ENCODE data around the gene POLR3A. TPM values are rescaled to one million over a fixed set of nuclear protein-coding genes. Genes with fewer than 3 reads are reported as not detected.
"Not testable (repeated sequence)": the region's sequence is repeated elsewhere in the genome, so short reads cannot be mapped to it uniquely, and the experiment has no call there.

The POLR3A gene
- total and polyA plus RNA-seq, 9 donors: 4.8 to 15.0 (median 12.8) TPM

DNA sequence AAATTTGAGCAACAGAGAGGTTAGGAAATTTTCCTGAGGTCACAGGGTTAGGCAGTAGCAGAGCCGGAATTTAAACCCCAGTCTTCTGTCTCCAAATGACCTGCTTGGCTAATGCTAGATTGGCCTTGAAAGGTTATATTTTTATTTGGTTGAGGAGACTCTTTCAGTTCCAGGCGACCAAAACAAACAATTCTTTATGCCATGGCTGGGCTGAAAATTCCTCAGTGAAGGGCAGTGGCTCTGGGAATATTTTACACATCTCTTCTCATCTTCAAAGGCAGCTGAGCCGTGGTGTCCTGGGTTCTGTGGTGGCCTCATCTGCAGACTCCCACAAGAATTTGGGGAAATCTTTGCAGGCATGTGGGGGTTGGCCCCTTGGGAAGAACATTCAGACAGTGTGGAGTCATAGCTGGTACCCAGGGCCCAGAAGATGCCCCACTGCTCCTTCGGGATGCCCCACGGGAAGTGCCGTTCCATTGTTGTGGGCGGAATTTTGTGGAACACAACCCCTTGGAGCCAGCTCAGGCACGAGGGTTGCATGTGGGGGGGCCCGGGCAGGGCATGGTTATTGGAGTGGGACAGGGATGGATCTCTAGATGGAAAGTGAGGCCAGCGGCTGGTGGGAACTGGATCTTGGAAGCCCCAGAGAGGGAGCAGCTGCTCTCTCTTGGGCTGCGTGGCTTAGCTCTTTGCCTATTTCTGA is 37.6 kb upstream of the POLR3A start:
- H3K4me3 ChIP-seq: no peak overlapping the region
- WGBS, 3 donors: 67 to 75% (median 70%) methylated on average over 11 of the region's 11 CpGs
- no peaks in the 10 kb centered on the region for H3K4me1 ChIP-seq (ENCODE audit: insufficient read depth)
- no peaks in the 10 kb centered on the region for H3K36me3 ChIP-seq
- TF ChIP-seq POLR2A (IDR thresholded peaks at IDR 0.05) (no peak), EP300 (IDR thresholded peaks at IDR 0.05) (no peak)
- TF ChIP-seq, protein P1, sequence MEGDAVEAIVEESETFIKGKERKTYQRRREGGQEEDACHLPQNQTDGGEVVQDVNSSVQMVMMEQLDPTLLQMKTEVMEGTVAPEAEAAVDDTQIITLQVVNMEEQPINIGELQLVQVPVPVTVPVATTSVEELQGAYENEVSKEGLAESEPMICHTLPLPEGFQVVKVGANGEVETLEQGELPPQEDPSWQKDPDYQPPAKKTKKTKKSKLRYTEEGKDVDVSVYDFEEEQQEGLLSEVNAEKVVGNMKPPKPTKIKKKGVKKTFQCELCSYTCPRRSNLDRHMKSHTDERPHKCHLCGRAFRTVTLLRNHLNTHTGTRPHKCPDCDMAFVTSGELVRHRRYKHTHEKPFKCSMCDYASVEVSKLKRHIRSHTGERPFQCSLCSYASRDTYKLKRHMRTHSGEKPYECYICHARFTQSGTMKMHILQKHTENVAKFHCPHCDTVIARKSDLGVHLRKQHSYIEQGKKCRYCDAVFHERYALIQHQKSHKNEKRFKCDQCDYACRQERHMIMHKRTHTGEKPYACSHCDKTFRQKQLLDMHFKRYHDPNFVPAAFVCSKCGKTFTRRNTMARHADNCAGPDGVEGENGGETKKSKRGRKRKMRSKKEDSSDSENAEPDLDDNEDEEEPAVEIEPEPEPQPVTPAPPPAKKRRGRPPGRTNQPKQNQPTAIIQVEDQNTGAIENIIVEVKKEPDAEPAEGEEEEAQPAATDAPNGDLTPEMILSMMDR (IDR thresholded peaks at IDR 0.05): no peak
- intact Hi-C loops (cut with DNase I): loop anchor here in 2 of 4 donors (10.0 kb wide), 2 partner anchors 218 to 1138 kb away; no protein-coding TSS in a partner anchor
- H3K9me3 ChIP-seq: no peaks in the 10 kb centered on the region
- H3K27me3 ChIP-seq: no peaks in the 10 kb centered on the region
- no peak overlapping the region for H3K27ac ChIP-seq
- DNase-seq: no peak

DNA sequence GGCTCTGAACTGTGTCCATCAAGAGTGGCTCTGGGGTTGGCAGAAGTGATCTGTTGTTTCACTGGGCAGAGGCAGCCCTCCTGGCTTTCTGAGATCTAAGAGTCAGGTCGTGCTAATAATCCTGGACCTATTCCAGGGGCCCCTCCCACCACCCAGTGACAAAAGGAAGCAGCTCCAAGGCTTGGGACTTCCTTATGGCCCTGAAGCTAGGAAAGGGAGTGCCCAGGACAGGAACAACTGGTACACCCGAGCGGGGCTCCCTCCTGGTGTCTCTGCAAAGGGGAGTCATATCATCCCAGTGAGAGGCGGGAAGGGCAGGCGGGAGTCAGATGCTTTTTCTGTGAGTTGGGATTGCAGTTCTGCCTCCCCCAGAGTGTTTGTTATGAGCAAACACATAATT is 36.7 kb upstream of the POLR3A start:
- no peak for DNase-seq
- Histone ChIP-seq H3K27me3 (no peaks in the 10 kb centered on the region), H3K4me1 (ENCODE audit: insufficient read depth) (no peaks in the 10 kb centered on the region), H3K9me3 (no peaks in the 10 kb centered on the region), H3K36me3 (no peaks in the 10 kb centered on the region), H3K27ac (no peak overlapping the region), H3K4me3 (no peak overlapping the region)
- WGBS, 3 donors: 29 to 47% (median 37%) methylated on average over 5 of the region's 5 CpGs
- intact Hi-C loops (cut with DNase I): loop anchor here in 2 of 4 donors (10.0 kb wide), 2 partner anchors 219 to 1139 kb away; no protein-coding TSS in a partner anchor
- TF ChIP-seq, protein P1 (IDR thresholded peaks at IDR 0.05): no peak

DNA sequence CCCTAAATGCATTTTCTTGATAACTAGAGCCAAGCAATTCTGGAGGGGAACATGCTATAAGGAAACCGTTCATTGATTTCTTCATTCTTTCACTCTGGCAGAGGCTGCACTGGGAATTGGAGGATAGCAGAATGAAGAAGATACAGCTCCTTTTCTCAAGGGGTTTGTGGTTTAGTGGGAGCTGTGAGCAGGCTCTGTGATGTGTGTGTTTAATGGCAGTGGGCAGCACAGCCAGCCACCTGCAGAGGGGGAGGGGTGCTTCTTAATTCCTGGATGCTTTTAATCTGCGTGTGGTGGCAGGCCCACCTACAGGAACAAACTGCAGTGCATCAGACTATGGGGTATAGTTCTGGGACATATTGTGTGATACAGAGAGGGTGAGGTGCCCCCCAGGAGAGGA is 36.3 kb upstream of the POLR3A start:
- H3K27ac ChIP-seq: no peak overlapping the region
- WGBS, 3 donors: 82 to 88% (median 82%) methylated on average over 2 of the region's 2 CpGs
- no peaks in the 10 kb centered on the region for H3K9me3 ChIP-seq
- H3K4me3 ChIP-seq: no peak overlapping the region
- intact Hi-C loops (cut with DNase I): loop anchor here in 2 of 4 donors (10.0 kb wide), 2 partner anchors 219 to 1139 kb away; no protein-coding TSS in a partner anchor
- no peak for DNase-seq
- no peaks in the 10 kb centered on the region for H3K4me1 ChIP-seq (ENCODE audit: insufficient read depth)
- TF ChIP-seq POLR2A (IDR thresholded peaks at IDR 0.05): no peak
- TF ChIP-seq, protein P1 (IDR thresholded peaks at IDR 0.05): no peak
- TF ChIP-seq EP300 (IDR thresholded peaks at IDR 0.05): no peak
- H3K27me3 ChIP-seq: no peaks in the 10 kb centered on the region
- no peaks in the 10 kb centered on the region for H3K36me3 ChIP-seq

DNA sequence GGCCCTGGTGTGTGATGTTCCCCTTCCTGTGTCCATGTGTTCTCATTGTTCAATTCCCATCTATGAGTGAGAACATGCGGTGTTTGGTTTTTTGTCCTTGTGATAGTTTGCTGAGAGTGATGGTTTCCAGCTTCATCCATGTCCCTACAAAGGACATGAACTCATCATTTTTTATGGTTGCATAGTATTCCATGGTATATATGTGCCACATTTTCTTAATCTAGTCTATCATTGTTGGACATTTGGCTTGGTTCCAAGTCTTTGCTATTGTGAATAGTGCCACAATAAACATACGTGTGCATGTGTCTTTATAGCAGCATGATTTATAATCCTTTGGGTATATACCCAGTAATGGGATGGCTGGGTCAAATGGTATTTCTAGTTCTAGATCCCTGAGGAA is 35.6 kb upstream of the POLR3A start:
- H3K27ac ChIP-seq; H3K9me3 ChIP-seq; H3K27me3 ChIP-seq; H3K36me3 ChIP-seq; DNase-seq; H3K4me1 ChIP-seq (ENCODE audit: insufficient read depth); H3K4me3 ChIP-seq: not testable (repeated sequence)
- WGBS, 3 donors: 71% methylated on average over 2 of the region's 2 CpGs; no CpG with 5 or more reads in 2 of the 3 donors
- intact Hi-C loops (cut with DNase I): loop anchor here in 2 of 4 donors (10.0 kb wide), 2 partner anchors 220 to 1140 kb away; no protein-coding TSS in a partner anchor

DNA sequence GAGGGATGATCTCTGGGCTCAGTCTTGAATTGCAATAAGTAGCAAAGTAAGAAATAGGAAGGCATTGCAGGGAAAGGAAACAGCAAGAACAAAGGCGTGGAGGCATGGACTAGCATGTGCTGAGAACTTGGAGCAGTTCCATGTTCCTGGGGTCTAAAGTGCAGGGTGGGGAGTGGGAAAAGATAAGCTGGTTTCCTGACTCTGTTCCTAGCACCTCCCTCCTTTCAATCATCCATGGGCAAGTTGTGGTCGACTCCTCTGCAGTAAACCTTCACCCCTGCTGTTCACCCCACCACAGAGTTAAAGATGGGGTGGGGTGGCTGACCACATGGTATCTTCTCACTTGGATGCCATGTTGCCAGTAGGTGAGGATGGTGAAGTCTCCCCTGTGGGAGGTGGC is 33.9 kb upstream of the POLR3A start:
- H3K4me3 ChIP-seq: no peak overlapping the region
- H3K9me3 ChIP-seq: no peaks in the 10 kb centered on the region
- intact Hi-C loops (cut with DNase I): loop anchor here in 2 of 4 donors (10.0 kb wide), 2 partner anchors 222 to 1142 kb away; no protein-coding TSS in a partner anchor
- 66 to 76% (median 68%) methylated on average over 2 of the region's 2 CpGs for WGBS, 3 donors
- no peak overlapping the region for H3K27ac ChIP-seq
- no peak for DNase-seq
- H3K4me1 ChIP-seq (ENCODE audit: insufficient read depth): no peaks in the 10 kb centered on the region
- no peaks in the 10 kb centered on the region for H3K36me3 ChIP-seq
- H3K27me3 ChIP-seq: no peaks in the 10 kb centered on the region
- no peak for TF ChIP-seq POLR2A (IDR thresholded peaks at IDR 0.05)
